DMS79 treated with DMSO at 0.1 percent for 48 hours (cell line): ENCODE measurements around the gene SUPT5H.
"Not testable (repeated sequence)": the region's sequence is repeated elsewhere in the genome, so short reads cannot be mapped to it uniquely, and the experiment has no call there.

Experiments used
- DNase-seq: peaks from one replicate; lab custom pipeline; 2025; lab: John Stamatoyannopoulos, UW

SUPT5H gene

GRCh38 chr19:39425744-39426143 lies 19.6 kb upstream of the SUPT5H start:
- DNase-seq: no peak

GRCh38 chr19:39426170-39426569 lies 19.2 kb upstream of the SUPT5H start:
- DNase-seq: no peak

- DNase-seq: no peak
Observed at GRCh38 chr19:39427707-39428106, 17.7 kb upstream of the SUPT5H start.

GRCh38 chr19:39428283-39429112 lies 16.9 kb upstream of the SUPT5H start:
- no peak for DNase-seq

GRCh38 chr19:39430675-39431593 lies 14.4 kb upstream of the SUPT5H start:
- no peak for DNase-seq

GRCh38 chr19:39432677-39433025 lies 12.7 kb upstream of the SUPT5H start:
- no peak for DNase-seq

GRCh38 chr19:39433480-39434079 lies 11.8 kb upstream of the SUPT5H start:
- no peak for DNase-seq

- no peak for DNase-seq
Observed at GRCh38 chr19:39434123-39435076, 11.0 kb upstream of the SUPT5H start.

GRCh38 chr19:39435499-39436349 lies 9.7 kb upstream of the SUPT5H start, which contains the start of gene RPS16:
TSS of gene RPS16 (minus strand) at chr19:39435949. CDS start at chr19:39435895, 54 bp downstream.
- peak; percentile 97 for DNase-seq

- DNase-seq: no peak
Observed at GRCh38 chr19:39436350-39436716, 9.0 kb upstream of the SUPT5H start.

GRCh38 chr19:39438270-39438934 lies 7.0 kb upstream of the SUPT5H start:
- no peak for DNase-seq

- peak; percentile 39 for DNase-seq
Observed at GRCh38 chr19:39444598-39445195, 685 bp upstream of the SUPT5H start.

GRCh38 chr19:39446365-39447084 lies 1.1 kb downstream of the SUPT5H start:
- peak; percentile 4 for DNase-seq

- no peak for DNase-seq
Observed at GRCh38 chr19:39448271-39448670, 2.9 kb downstream of the SUPT5H start.

- DNase-seq: no peak
Observed at GRCh38 chr19:39449116-39449797, 3.9 kb downstream of the SUPT5H start.

GRCh38 chr19:39451257-39451656 lies 5.9 kb downstream of the SUPT5H start:
- DNase-seq: not testable (repeated sequence)

GRCh38 chr19:39463403-39463802 lies 18.0 kb downstream of the SUPT5H start:
- no peak for DNase-seq
